Brain pericyte (primary cell): ENCODE data around the gene MCHR2.

ENCODE experiments used
- DNase-seq: peaks from one replicate; pipeline ENCODE4 v3.0.0-alpha.2; 2012; ENCODE audit warnings: low read depth, low spot score

Gene MCHR2

DNA sequence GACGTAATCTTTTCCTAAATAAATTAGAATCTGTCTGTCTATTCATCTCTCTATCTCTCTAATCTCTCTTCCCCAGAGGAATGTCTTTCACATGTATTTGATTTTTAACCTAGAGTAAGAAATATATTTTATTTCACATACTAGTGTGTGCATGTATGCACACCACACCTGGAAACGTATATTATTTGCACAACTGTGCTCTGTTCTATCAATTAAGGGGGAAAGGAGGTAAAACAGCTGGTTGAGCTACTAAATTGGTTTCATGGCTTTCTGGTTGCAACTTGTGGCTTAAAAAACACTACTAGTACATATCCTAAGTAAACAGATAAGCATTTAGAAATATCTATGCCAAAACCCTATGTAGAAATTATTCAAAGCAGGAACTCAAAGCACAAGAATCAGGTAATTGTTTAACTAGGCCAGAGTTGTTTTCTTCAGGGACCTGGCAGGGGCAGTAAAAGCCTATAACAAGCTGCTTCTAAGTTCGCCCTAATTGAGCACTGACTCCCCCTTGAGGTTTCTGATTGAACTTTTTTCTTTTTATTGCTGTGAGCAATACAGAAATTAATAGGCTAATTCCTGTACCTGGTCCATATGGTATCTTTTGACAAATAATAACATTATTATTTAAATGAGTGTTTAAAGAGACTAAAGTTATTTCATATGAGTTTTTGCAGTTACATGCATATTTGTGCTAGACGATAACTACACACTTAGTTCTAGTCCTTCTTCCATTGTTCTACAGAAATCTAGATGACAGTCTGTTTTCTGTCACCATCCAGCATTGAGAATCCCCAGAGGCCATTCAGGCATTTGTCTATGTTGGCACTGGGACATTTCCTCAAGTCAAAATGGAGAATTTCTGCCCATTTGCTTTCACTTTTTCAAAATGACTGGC is 88.6 kb downstream of the MCHR2 start:
- no peak for DNase-seq

DNA sequence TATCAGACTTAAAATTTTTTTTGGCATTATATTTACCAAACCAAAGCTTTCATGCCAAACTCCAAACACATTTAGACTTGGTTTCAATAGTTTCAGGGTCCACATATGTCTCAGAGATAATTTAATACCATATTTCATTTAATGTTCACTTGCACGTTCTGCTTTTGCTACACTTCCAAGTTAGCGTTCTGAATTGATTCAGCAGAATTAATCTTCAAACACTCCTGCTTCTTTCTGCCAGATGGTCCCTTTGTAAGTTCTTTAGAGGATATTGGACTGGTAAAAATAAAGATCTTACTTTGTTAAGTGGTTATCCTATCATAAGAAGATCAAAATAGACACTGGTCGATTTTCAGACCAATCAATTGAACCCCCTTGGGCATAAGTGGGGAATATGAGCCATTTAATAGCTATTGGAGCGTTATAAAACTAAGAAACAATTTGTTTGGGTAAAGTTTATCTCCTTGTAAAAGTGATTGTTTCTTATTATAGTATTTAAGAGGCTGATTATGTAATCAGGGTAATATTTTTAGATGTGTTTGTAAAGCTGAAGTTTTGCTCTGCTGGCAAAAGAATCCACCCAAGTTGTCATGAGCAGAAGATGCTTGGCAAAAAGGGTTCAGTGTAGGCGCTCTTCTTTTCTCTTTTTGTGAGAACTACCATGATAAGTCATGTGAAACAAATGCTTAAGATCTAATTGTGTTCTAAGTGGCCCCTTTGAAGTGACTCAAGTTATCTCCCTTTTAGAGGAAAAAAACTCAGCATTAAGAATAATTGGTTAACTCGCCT is 92.2 kb downstream of the MCHR2 start:
- DNase-seq: no peak

DNA sequence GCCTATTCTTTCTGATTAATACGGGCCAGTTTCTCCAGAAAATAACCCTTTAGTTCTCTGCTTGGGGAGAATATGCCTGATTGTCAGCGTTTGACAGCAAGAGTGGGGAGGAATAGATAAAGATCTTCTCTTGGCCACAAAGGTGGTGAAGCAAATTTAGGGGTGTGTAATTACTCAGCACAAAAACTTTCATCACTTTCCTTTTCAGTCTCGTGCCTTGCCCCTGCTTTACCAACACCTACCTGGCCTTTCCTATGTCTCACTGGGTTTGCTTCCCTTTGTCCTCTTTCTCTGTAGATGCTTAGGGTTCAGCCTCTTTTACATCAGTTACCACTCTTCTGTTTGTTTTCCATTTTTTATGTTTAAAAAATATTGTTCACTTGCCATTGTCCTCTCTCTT is 99.2 kb downstream of the MCHR2 start:
- DNase-seq: no peak

DNA sequence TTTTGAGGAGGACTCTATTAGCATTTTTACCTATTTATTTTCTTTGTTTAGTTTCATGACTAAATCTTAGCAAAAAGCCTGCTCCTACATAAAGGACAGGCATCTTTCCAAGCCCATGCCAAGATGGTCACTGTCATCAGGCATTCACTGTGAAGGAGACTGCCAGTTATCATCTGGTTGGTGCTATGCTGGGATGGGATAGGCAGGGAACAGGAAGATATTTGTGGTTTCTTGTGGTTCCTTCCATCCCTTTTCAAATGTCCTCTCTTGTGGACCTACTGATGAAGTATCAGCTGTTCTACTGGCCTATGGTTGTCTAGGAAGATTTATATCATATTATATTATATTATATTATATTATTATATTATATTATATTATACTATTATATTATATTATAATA is 107.0 kb downstream of the MCHR2 start:
- DNase-seq: no peak

DNA sequence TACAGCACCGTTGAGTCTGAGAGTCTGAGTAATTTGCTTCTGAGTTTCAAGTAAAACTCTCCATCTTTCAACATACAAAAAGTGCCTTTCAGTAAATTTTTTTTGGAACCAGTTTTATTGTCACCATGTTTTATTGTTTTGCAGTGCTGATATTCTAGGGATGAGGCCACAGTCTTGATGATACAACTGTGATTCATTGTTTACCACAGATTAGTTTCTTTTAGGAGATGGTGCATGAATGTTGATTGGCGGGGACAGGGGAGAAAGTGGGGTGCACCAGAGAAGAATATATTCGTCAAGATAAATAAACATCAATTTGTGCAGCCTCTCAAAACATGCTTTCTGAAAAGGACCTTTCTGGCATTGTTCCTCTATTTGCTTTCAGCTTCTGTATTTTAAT is 109.0 kb downstream of the MCHR2 start:
- DNase-seq: no peak

DNA sequence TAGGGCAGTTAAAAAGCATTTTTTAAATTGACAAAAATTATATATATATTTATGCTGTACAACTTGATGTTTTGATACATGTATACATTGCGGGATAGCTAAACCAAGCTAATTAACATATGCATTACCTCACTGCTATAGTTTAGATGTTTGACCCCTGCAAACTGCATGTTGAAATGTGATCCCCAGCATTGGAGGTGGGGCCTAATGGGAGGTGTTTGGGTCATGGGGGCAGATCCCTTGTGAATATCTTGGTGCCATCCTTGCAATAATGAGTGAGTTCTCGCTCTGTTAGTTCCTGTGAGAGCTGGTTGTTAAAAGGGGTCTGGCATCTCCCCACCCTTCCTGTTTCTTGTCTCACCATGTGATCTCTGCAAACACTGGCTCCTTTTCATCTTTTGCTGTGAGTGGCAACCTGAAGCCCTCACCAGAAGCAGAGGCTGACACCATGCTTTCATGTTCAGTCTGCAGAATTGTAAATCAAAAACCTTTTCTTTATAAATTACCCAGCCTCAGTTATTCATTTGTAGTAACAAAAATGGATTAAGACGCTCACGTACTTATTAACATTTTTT is 111.8 kb downstream of the MCHR2 start:
- DNase-seq: no peak

DNA sequence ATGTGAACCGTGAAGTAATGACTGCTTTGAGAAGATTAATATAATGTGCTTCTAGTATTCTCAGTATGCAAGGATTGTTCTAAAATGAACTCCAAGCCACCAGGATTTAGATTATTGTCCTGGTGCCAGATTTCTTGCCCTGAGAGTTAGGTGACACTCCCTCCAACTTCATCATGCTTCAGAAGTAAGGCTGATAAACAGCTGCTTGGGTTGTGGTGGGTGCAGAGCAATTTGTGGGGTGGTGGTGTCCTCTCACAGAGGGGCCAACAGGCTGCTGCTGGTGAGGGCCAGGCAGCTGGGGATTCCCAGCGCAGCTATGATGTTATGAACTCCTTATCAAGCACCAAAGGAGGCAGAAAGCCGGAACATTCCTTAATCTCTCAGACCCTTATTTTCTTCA is 114.6 kb downstream of the MCHR2 start:
- no peak for DNase-seq

DNA sequence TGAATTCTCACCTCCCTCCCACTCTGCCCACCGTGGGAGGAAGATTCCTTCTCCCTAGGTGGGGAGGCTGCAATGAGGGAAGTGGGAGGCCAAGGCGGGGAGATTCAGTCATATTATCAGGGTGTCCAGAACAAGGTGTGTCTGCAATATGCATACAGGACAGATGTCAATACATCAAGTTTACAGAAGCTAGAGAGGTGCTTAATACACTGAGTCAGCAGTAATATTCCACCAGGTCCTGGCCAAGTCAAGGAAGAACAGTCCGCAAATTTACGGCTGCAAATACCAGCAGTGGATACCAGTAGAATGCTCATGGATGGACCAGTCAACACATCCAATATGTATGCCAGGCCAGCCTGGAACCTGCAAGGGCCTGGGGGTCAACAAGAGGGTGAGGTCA is 119.0 kb downstream of the MCHR2 start:
- DNase-seq: no peak

DNA sequence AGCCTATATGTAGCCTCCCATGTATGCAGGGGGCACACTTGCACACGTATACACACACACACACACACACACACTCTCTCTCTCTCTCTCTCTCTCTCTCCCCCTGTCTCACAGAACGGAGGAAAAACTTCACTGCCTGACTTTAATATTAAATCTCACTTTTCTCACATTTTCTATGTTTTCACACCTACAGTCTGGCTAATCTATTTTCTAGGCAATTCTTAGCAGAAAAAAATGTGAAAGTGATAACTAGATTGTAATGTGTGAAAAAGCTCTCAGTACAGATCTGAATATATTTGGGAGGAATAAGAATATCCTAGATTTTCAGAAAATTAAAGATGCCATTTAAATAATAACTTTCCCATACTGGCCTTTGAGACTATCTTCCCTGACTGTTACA is 120.9 kb downstream of the MCHR2 start:
- no peak for DNase-seq

DNA sequence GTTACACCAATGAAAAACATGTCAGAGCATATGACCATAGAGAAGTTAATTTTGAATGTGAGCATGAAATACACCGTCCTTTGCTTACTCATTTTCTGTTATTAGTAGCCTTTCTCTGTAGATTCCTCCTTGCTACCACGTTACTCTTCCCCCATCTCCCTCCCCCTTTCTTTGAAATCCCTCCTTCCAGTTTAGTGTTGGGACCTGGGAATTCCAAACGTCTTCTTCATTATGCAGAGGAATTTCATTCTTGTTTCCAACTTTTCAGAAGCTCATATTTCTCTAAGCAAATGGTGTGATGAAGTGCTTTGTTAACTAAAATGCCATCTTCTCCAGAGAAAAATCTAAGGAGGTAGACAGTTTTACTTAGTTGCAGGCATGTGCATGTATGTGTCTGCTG is 122.4 kb downstream of the MCHR2 start:
- no peak for DNase-seq
